Hepatocyte (in vitro differentiated cells): ENCODE data around the gene HDAC5.

Source experiments
- EZH2 ChIP-seq: fragments of 200-600 bp; sonication (generic); IDR thresholded peaks from 2 replicates; pipeline ENCODE4 v1.6.1; 2016; ENCODE audit warnings: antibody characterized with exemption, mild to moderate bottlenecking, borderline replicate concordance
- EZH2phosphoT487 ChIP-seq: fragments of 200-600 bp; sonication (generic); IDR thresholded peaks from one replicate; pipeline ENCODE4 v1.6.1; 2018; ENCODE audit warnings: antibody characterized with exemption, mild to moderate bottlenecking, low read depth, moderate library complexity; ENCODE audit not compliant: unreplicated experiment, severe bottlenecking

DNA sequence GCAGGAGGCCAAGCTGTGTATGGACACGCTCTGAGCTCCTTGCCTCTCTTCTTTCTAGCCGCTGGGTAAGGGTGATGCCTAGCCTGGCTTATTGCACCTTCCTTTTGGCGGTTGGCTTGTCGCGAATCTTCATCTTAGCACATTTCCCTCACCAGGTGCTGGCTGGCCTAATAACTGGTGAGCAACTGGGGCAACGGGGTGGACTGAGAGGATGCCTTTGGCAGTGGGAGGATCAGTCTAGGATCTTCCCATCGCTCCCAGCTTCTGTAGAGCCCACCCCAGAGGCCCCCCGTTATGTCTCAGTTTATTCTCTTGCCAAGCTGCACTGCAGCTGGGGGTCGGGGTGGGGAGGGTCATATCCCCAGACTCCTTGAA is 48.5 kb downstream of the HDAC5 start:
- no peak for TF ChIP-seq EZH2phosphoT487
- no peak for TF ChIP-seq EZH2
